Measurements from ENCODE around the gene DNASE1L2. TPM values are rescaled to one million over a fixed set of nuclear protein-coding genes. Genes with fewer than 3 reads are reported as not detected.

The DNASE1L2 gene
- total RNA-seq, 1 donor from 2014 or later, result 1.6 TPM

- no peaks in the 10 kb centered on the region for H3K9me3 Mint-ChIP-seq
- no peak overlapping the region for H3K4me3 Mint-ChIP-seq
- no peaks in the 10 kb centered on the region for H3K4me1 Mint-ChIP-seq (ENCODE audit: low read depth)
- intact Hi-C loops (cut with micrococcal nuclease), result no loop called here
- no peak overlapping the region for H3K27ac Mint-ChIP-seq
- no peaks in the 10 kb centered on the region for H3K27me3 Mint-ChIP-seq (ENCODE audit: insufficient read depth)
- peaks cover 2% of the 10 kb centered on the region for H3K36me3 Mint-ChIP-seq (ENCODE audit: low read depth)
- no peak for DNase-seq (ENCODE audit: low spot score)
Observed at GRCh38 chr16:2286550-2286949, 50.3 kb downstream of the DNASE1L2 start.

- Mint-ChIP-seq H3K36me3 (ENCODE audit: low read depth) (peaks cover 2% of the 10 kb centered on the region), H3K4me3 (no peak overlapping the region), H3K27ac (no peak overlapping the region), H3K27me3 (ENCODE audit: insufficient read depth) (no peaks in the 10 kb centered on the region), H3K4me1 (ENCODE audit: low read depth) (no peaks in the 10 kb centered on the region), H3K9me3 (no peaks in the 10 kb centered on the region)
- DNase-seq (ENCODE audit: low spot score), result no peak
- intact Hi-C loops (cut with micrococcal nuclease), result no loop called here
Observed at GRCh38 chr16:2287916-2288547, 51.8 kb downstream of the DNASE1L2 start.

Other genes starting within 250 kb of the DNASE1L2 start
- gene SYNGR3, start 246.5 kb upstream of the DNASE1L2 start, total RNA-seq, result 21.2 and 26.3 TPM in 2 replicates
- gene ZNF598, start 226.6 kb upstream of the DNASE1L2 start, total RNA-seq, result 100 and 105 TPM in 2 replicates
- 3.6 and 3.9 TPM in 2 replicates for gene NPW, start 216.7 kb upstream of the DNASE1L2 start, total RNA-seq
- 2.2 and 2.5 TPM in 2 replicates for gene NHERF2, start 209.5 kb upstream of the DNASE1L2 start, total RNA-seq
- 50.0 and 52.7 TPM in 2 replicates for gene NTHL1, start 188.6 kb upstream of the DNASE1L2 start, total RNA-seq
- gene TSC2, start 188.5 kb upstream of the DNASE1L2 start, total RNA-seq, result 96.4 and 111 TPM in 2 replicates
- gene PKD1, start 100.5 kb upstream of the DNASE1L2 start, total RNA-seq, result 92.5 and 104 TPM in 2 replicates
- gene RAB26, start 87.8 kb upstream of the DNASE1L2 start, total RNA-seq, result 0.24 and 0.70 TPM in 2 replicates
- 70.4 and 73.1 TPM in 2 replicates for gene TRAF7, start 80.7 kb upstream of the DNASE1L2 start, total RNA-seq
- 1.0 and 1.2 TPM in 2 replicates for gene CASKIN1, start 39.8 kb upstream of the DNASE1L2 start, total RNA-seq
- 57.0 and 61.9 TPM in 2 replicates for gene MLST8, start 31.0 kb upstream of the DNASE1L2 start, total RNA-seq
- gene BRICD5, start 25.6 kb upstream of the DNASE1L2 start, total RNA-seq, result 24.7 and 25.1 TPM in 2 replicates
- gene PGP, start 21.6 kb upstream of the DNASE1L2 start, total RNA-seq, result 37.2 and 37.7 TPM in 2 replicates
- gene E4F1, start 12.9 kb upstream of the DNASE1L2 start, total RNA-seq, result 35.6 and 37.4 TPM in 2 replicates
- 35.5 and 36.5 TPM in 2 replicates for gene ECI1, start 15.1 kb downstream of the DNASE1L2 start, total RNA-seq
- gene RNPS1, start 31.7 kb downstream of the DNASE1L2 start, total RNA-seq, result 398 and 403 TPM in 2 replicates
- 9.0 and 10.0 TPM in 2 replicates for gene ABCA3, start 104.3 kb downstream of the DNASE1L2 start, total RNA-seq
- 45.3 and 46.7 TPM in 2 replicates for gene CCNF, start 193.0 kb downstream of the DNASE1L2 start, total RNA-seq
- 41.0 and 43.9 TPM in 2 replicates for gene TEDC2, start 223.7 kb downstream of the DNASE1L2 start, total RNA-seq
- 0.10 TPM in 1 of 2 replicates, not detected in the other for gene NTN3, start 234.9 kb downstream of the DNASE1L2 start, total RNA-seq
- 19.6 and 24.6 TPM in 2 replicates for gene TBC1D24, start 238.7 kb downstream of the DNASE1L2 start, total RNA-seq

All from activated T-helper 1 cell treated with anti-CD3 and anti-CD28 coated beads, Interleukin-12 subunit alpha, Interleukin-12 subunit beta, Interleukin-2, Interleukin-4 antibody, amounts not matched to agents 30 ng/mL and 10 ng/mL and 1 ng/mL, durations not matched to agents 14 hours and 24 hours and 36 hours (primary cell).